ENCODE data around the gene ARAF. TPM values are rescaled to one million over a fixed set of nuclear protein-coding genes. Genes with fewer than 3 reads are reported as not detected.

Gene ARAF
- total RNA-seq, 1 experiment from 2014 or later, result 60.0 TPM

DNA sequence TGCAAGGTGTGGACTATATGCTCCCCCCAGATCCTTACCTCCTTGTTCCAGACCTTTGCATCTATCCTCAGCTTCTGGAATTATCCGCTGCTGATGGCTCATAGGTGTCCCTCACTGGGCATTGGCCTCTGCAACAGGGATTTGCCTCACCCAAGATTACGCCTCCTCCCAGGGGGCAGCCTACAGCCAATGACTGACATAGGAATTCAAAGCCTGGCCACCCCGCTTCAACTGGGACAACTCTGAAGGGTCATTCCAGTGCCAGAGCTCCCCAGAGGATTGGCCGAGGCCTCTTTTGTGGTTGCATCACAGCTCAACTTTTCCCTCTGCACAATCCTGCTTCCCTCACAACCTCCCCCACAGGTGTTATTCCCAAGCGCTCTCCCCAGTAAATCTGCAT, 53.6 kb downstream of the ARAF start:
- H3K4me3 ChIP-seq (ENCODE audit: low read depth, low read length, poor library complexity, severe bottlenecking), result no peak overlapping the region
- H3K27me3 ChIP-seq (replicated peaks; ENCODE audit: insufficient read depth, low read depth, low read length, poor library complexity), result no peaks in the 10 kb centered on the region
- no peaks in the 10 kb centered on the region for H3K36me3 ChIP-seq (ENCODE audit: insufficient read depth, low read length, poor library complexity, severe bottlenecking)
- BruUV-seq (replicated peaks), result no TSS peak
- POLR2A ChIA-PET (ENCODE audit: low non-redundant PET), result no interaction called here
- intact Hi-C loops (cut with micrococcal nuclease; ENCODE audit: unreplicated experiment), result no loop called here
- CTCF ChIA-PET, result no interaction called here
- TF ChIP-seq, protein P1, sequence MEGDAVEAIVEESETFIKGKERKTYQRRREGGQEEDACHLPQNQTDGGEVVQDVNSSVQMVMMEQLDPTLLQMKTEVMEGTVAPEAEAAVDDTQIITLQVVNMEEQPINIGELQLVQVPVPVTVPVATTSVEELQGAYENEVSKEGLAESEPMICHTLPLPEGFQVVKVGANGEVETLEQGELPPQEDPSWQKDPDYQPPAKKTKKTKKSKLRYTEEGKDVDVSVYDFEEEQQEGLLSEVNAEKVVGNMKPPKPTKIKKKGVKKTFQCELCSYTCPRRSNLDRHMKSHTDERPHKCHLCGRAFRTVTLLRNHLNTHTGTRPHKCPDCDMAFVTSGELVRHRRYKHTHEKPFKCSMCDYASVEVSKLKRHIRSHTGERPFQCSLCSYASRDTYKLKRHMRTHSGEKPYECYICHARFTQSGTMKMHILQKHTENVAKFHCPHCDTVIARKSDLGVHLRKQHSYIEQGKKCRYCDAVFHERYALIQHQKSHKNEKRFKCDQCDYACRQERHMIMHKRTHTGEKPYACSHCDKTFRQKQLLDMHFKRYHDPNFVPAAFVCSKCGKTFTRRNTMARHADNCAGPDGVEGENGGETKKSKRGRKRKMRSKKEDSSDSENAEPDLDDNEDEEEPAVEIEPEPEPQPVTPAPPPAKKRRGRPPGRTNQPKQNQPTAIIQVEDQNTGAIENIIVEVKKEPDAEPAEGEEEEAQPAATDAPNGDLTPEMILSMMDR (conservative IDR thresholded peaks at IDR 0.05; ENCODE audit: low read depth, low read length), result no peak
- no peak for TF ChIP-seq EZH2 (IDR thresholded peaks at IDR 0.05; ENCODE audit: borderline replicate concordance, low read depth, low read length, poor library complexity, severe bottlenecking)
- DNase-seq (ENCODE audit: low spot score), result no peak
- no peaks in the 10 kb centered on the region for H3K9me3 ChIP-seq (ENCODE audit: low read depth, low read length, poor library complexity, severe bottlenecking)
- H3K4me1 ChIP-seq (ENCODE audit: insufficient read depth, low read length, poor library complexity, severe bottlenecking), result no peaks in the 10 kb centered on the region
- no peak overlapping the region for H3K27ac ChIP-seq (ENCODE audit: low read depth, low read length, poor library complexity, severe bottlenecking)

DNA sequence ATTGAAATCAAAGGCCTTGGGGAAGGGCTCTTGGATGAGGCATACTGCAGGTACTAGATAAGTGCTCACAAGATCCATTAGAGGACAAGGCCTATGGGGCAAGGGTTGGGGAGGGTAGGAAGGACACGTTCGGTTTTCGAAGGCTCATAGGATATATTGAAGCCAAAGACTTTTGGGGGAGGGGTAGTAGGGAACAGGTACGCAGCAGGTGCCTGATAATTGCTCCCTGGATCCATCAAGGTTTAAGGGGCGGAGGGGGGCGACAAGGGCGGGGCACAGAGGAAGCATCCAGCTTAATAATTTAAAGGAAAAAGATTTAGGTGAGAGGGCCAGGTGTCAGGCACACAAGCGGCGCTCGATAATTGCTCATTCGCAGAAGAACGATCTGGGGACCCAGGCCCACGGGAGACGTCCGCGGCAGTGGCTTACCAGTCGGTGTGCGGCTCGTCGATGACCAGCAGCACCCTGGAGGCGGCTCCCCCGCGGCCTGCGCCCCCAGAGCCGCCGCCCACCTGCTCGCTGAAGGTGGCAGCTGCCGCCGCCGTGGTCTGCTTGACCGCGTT, 58.0 kb downstream of the ARAF start:
- no peaks in the 10 kb centered on the region for H3K4me1 ChIP-seq (ENCODE audit: insufficient read depth, low read length, poor library complexity, severe bottlenecking)

DNA sequence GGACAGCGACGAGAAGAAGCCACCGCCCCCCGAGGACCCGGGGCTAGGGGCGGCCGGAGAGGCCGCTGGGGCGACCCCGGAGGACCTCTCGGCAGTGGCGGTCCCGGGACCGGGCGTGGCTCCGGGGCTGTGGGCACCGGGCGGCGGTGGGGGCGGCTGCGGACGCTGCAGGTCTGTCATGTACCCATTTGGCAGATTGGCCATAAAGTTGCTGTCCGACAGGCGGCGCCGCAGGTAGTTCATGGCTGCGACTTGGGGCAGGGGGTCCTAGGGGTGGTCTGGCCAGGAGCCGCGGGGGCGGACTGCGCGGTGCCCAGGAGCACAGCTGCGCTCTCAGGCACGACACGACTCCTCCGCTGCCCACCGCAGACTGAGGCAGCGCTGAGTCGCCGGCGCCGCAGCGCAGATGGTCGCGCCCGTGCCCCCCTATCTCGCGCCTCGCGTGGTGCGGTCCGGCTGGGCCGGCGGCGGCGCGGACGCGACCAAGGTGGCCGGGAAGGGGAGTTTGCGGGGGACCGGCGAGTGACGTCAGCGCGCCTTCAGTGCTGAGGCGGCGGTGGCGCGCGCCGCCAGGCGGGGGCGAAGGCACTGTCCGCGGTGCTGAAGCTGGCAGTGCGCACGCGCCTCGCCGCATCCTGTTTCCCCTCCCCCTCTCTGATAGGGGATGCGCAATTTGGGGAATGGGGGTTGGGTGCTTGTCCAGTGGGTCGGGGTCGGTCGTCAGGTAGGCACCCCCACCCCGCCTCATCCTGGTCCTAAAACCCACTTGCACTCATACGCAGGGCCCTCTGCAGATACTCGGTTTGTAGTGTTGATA, 58.7 kb downstream of the ARAF start, which contains the start of gene SYN1:
Gene SYN1, minus strand, starts transcription at position 372 of the 817 bp plus-strand sequence. Its CDS starts 129 bp downstream, at position 243.
- no peak within 1 kb of the TSS for H3K27ac ChIP-seq (ENCODE audit: low read depth, low read length, poor library complexity, severe bottlenecking)
- POLR2A ChIA-PET (ENCODE audit: low non-redundant PET), result no interaction called here
- intact Hi-C loops (cut with micrococcal nuclease; ENCODE audit: unreplicated experiment), result no loop called here

More for the DNA sequence above, 58.0 kb downstream of the ARAF start:
- H3K9me3 ChIP-seq (ENCODE audit: low read depth, low read length, poor library complexity, severe bottlenecking), result no peaks in the 10 kb centered on the region
- TF ChIP-seq, protein P1 (conservative IDR thresholded peaks at IDR 0.05; ENCODE audit: low read depth, low read length), result no peak
- TF ChIP-seq EZH2 (IDR thresholded peaks at IDR 0.05; ENCODE audit: borderline replicate concordance, low read depth, low read length, poor library complexity, severe bottlenecking), result no peak
- no peaks in the 10 kb centered on the region for H3K27me3 ChIP-seq (replicated peaks; ENCODE audit: insufficient read depth, low read depth, low read length, poor library complexity)
- DNase-seq (ENCODE audit: low spot score), result no peak
- no peak overlapping the region for H3K27ac ChIP-seq (ENCODE audit: low read depth, low read length, poor library complexity, severe bottlenecking)
- ChIA-PET CTCF (no interaction called here), POLR2A (ENCODE audit: low non-redundant PET) (no interaction called here)
- peak overlapping the region; percentile 35 for H3K4me3 ChIP-seq (ENCODE audit: low read depth, low read length, poor library complexity, severe bottlenecking)
- BruUV-seq (replicated peaks), result no TSS peak
- H3K36me3 ChIP-seq (ENCODE audit: insufficient read depth, low read length, poor library complexity, severe bottlenecking), result no peaks in the 10 kb centered on the region
- intact Hi-C loops (cut with micrococcal nuclease; ENCODE audit: unreplicated experiment), result no loop called here

More for the DNA sequence above, 58.7 kb downstream of the ARAF start, which contains the start of gene SYN1:
- Histone ChIP-seq H3K36me3 (ENCODE audit: insufficient read depth, low read length, poor library complexity, severe bottlenecking) (no peaks in the 10 kb centered on the region), H3K27me3 (replicated peaks; ENCODE audit: insufficient read depth, low read depth, low read length, poor library complexity) (no peaks in the 10 kb centered on the region), H3K4me3 (ENCODE audit: low read depth, low read length, poor library complexity, severe bottlenecking) (peak within 1 kb of the TSS; percentile 35), H3K4me1 (ENCODE audit: insufficient read depth, low read length, poor library complexity, severe bottlenecking) (no peaks in the 10 kb centered on the region), H3K9me3 (ENCODE audit: low read depth, low read length, poor library complexity, severe bottlenecking) (no peaks in the 10 kb centered on the region)
- CTCF ChIA-PET, result no interaction called here
- TF ChIP-seq, protein P1 (conservative IDR thresholded peaks at IDR 0.05; ENCODE audit: low read depth, low read length), result no peak
- no peak for TF ChIP-seq EZH2 (IDR thresholded peaks at IDR 0.05; ENCODE audit: borderline replicate concordance, low read depth, low read length, poor library complexity, severe bottlenecking)
- BruUV-seq (replicated peaks), result no TSS peak
- peak; percentile 87 for DNase-seq (ENCODE audit: low spot score)
